ENCODE data around the gene GTF3A. TPM values are rescaled to one million over a fixed set of nuclear protein-coding genes. Genes with fewer than 3 reads are reported as not detected.

GTF3A gene
- total and polyA plus RNA-seq, 2 of the 8 experiments (the other 6 are each of a cell fraction or from before 2014, with no cell fraction given) = 41.6 to 96.5 TPM

GRCh38 chr13:27405546-27406134 is 18.8 kb upstream of the GTF3A start:
- H2BK12ac ChIP-seq (ENCODE audit: low read depth, low read length) = no peak overlapping the region
- H2BK20ac ChIP-seq (ENCODE audit: low read length) = no peak overlapping the region
- no peak overlapping the region for H3K4ac ChIP-seq (replicated peaks; ENCODE audit: insufficient read length, low read depth, low read length)
- no peak overlapping the region for H3K56ac ChIP-seq (replicated peaks; ENCODE audit: insufficient read length, low read depth, low read length)
- H3K79me1 ChIP-seq (ENCODE audit: low read depth, low read length) = no peaks in the 10 kb centered on the region
- ChIA-PET POLR2A (ENCODE audit: partially characterized antibody) (interaction anchor here (1.0 kb wide), 1 partner anchor 13 kb away, joined by 3 read pairs; no protein-coding TSS in a partner anchor), CTCF (ENCODE audit: partially characterized antibody) (interaction anchor here (0.8 to 3.8 kb wide), 10 partner anchors 12 to 421 kb away, joined by 3 to 28 read pairs (median 4); partner anchors contain the start of gene GTF3A)
- H3K36me3 ChIP-seq (ENCODE audit: control insufficient read depth in 2 of 4, insufficient read depth in 4 of 4, low read length in 3 of 4) = no peaks in the 10 kb centered on the region
- H3K4me2 ChIP-seq (ENCODE audit: insufficient read depth in 1 of 2, low read depth in 2 of 2, low read length in 2 of 2) = no peak overlapping the region
- no peaks in the 10 kb centered on the region for H3K79me2 ChIP-seq (ENCODE audit: control insufficient read depth in 1 of 2, insufficient read depth in 2 of 2, low read length in 2 of 2)
- 94% methylated on average over 5 of the region's 5 CpGs; no CpG with 5 or more reads in 1 of the 2 experiments for WGBS, 2 experiments (ENCODE audit: extremely low coverage in 1 of 2, insufficient coverage in 1 of 2, insufficient read length in 1 of 2, insufficient replicate concordance in 2 of 2, low coverage in 1 of 2, low lambda C conversion rate in 2 of 2, missing lambda C conversion rate in 1 of 2)
- H4K5ac ChIP-seq (ENCODE audit: insufficient read length, low read depth, low read length) = no peak overlapping the region
- no peaks in the 10 kb centered on the region for H3K27me3 ChIP-seq (replicated peaks in 1 of 4; ENCODE audit: control insufficient read depth in 3 of 4, extremely low read depth in 1 of 4, insufficient read depth in 3 of 4, low read length in 3 of 4)
- DNase-seq (ENCODE audit: low read depth in 1 of 2, low spot score in 2 of 2) (no peak), FAIRE-seq (no peak)
- no peak overlapping the region for H2AFZ ChIP-seq (ENCODE audit: low read length)
- no peak overlapping the region for H4K91ac ChIP-seq (replicated peaks; ENCODE audit: insufficient read length, low read length)
- H3K4me3 ChIP-seq (ENCODE audit: extremely low read depth in 1 of 4, insufficient read depth in 2 of 4, low read depth in 3 of 4, low read length in 4 of 4) = no peak overlapping the region
- no peak overlapping the region for H3K27ac ChIP-seq (ENCODE audit: low read depth, low read length)
- TF ChIP-seq ZNF274 (IDR thresholded peaks at IDR 0.05; ENCODE audit: borderline replicate concordance, extremely low read depth, low read length) (no peak), SIN3A (conservative IDR thresholded peaks at IDR 0.05 in 1 of 2, IDR thresholded peaks at IDR 0.05 in 1 of 2; ENCODE audit: low read depth in 1 of 2, low read length in 2 of 2) (no peak), CTCF (IDR thresholded peaks at IDR 0.05; ENCODE audit: control extremely low read depth in 1 of 3, insufficient read depth in 1 of 3, low read depth in 1 of 3, low read length in 3 of 3) (no peak), CBX5 (IDR thresholded peaks at IDR 0.05; ENCODE audit: low read depth, low read length) (no peak), BCL11A (IDR thresholded peaks at IDR 0.05; ENCODE audit: low read depth in 2 of 2, low read length in 2 of 2) (no peak), TBP (IDR thresholded peaks at IDR 0.05; ENCODE audit: low read depth, low read length) (no peak), YY1 (IDR thresholded peaks at IDR 0.05; ENCODE audit: low read depth, low read length) (no peak), SP2 (IDR thresholded peaks at IDR 0.05; ENCODE audit: low read length) (no peak)
- H4K8ac ChIP-seq (ENCODE audit: extremely low read depth, insufficient read depth, low read length) = no peak overlapping the region; the same call in 1 of the 2 replicates
- no peak overlapping the region for H3K18ac ChIP-seq (ENCODE audit: extremely low read depth, low read length)
- no peaks in the 10 kb centered on the region for H4K20me1 ChIP-seq (replicated peaks in 1 of 2; ENCODE audit: control insufficient read depth in 1 of 2, insufficient read depth in 2 of 2, low read length in 2 of 2)
- H3K23ac ChIP-seq (ENCODE audit: insufficient read length) = no peak overlapping the region
- no peak overlapping the region; a peak in 1 of 7 replicates for H3K9ac ChIP-seq (replicated peaks in 1 of 4; ENCODE audit: extremely low read depth in 1 of 4, low read depth in 3 of 4, low read length in 3 of 4)
- H2BK5ac ChIP-seq (ENCODE audit: low read depth, low read length) = no peak overlapping the region
- peaks cover 6 to 10% (median 8%) of the 10 kb centered on the region in 4 experiments; a peak in 6 of 7 replicates for H3K4me1 ChIP-seq (replicated peaks in 1 of 4; ENCODE audit: control insufficient read depth in 3 of 4, insufficient read depth in 4 of 4, low read length in 3 of 4)
- H3K14ac ChIP-seq (ENCODE audit: insufficient read length) = no peak overlapping the region
- no peak overlapping the region for H2BK120ac ChIP-seq (replicated peaks; ENCODE audit: low read depth, low read length)
- H2AK5ac ChIP-seq (ENCODE audit: low read depth, low read length) = no peak overlapping the region
- no peaks in the 10 kb centered on the region for H3K9me3 ChIP-seq (ENCODE audit: insufficient read depth in 2 of 2, low read depth in 1 of 2, low read length in 1 of 2)
- H3K23me2 ChIP-seq (ENCODE audit: low read depth, low read length) = no peaks in the 10 kb centered on the region
- no peak overlapping the region for H2BK15ac ChIP-seq (ENCODE audit: low read length)
